ENCODE data around the gene WFIKKN1.
A peak's percentile ranks its signal among the peaks of the same experiment; 100 is the strongest.

The WFIKKN1 gene

GRCh38 chr16:638034-638543 is 7.3 kb downstream of the WFIKKN1 start:
- DNase-seq: no peak

DNA sequence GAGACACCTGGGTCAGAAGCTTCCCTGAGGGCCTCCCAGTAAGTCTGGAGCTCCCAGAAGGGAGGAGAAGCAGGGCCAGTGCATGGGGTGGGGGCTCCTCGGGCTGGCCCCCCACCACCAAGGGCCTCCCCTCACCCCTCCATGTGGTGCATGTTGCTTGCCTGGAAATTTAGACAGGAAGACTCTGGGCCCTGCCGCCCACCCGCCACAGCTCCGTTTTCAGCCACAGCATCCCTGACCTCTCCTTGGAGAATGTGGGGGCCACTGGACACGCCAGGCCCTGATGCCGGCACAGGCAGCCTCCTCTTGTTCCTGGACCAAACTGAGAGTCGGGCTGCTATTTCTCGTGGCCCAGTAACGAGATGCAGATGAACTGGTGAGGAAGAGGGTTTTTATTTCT is 8.1 kb downstream of the WFIKKN1 start:
- no peak for DNase-seq

DNA sequence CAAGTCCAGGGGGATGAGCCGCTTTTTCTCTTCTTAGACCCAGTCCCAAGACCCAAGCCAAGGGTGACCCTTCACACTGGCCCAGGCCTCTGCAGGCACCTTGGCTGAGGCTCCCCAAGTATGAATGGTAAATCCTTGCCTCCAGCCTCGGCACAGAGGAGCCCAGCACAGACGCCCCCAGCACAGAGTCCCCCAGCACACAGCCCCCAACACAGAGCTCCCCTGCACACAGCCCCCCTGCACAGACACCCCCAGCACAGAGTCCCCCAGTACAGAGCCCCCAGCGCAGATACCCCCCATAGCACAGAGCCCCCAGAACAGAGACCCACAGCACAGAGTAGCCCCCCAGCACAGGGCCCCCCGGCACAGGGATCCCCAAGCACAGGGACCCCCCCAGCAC is 9.8 kb downstream of the WFIKKN1 start:
- no peak for DNase-seq

GRCh38 chr16:641326-642188 is 10.8 kb downstream of the WFIKKN1 start, which contains the start of gene MCRIP2:
TSS of gene MCRIP2 (plus strand) at chr16:641828. CDS start at chr16:641992, 164 bp downstream.
- DNase-seq: peak; percentile 81

GRCh38 chr16:642189-643049 is 11.6 kb downstream of the WFIKKN1 start:
- DNase-seq: peak; percentile 49

- DNase-seq: no peak
Measured at GRCh38 chr16:643050-643368, 12.2 kb downstream of the WFIKKN1 start.

DNA sequence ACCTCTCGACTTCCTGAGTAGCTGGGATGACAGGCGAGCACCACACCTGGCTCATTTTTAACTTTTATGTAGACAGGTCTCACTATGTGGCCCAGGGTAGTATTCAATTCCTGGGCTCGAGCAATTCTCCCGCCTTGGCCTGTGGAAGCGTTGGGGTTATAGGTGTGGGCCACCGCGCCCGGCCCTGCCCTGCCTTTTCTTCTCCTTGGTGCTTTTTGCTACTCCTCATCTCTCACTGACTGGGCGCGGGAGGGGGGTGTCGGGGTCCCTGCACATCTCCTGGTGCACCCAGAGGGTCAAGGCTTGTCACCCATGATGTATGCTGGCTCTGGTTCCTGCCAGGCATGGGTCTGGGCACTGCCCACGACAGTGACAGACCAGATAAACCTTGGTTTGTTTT is 13.8 kb downstream of the WFIKKN1 start:
- DNase-seq: no peak

- no peak for DNase-seq
Measured at GRCh38 chr16:645852-646678, 15.3 kb downstream of the WFIKKN1 start.

GRCh38 chr16:646679-647172 is 15.9 kb downstream of the WFIKKN1 start:
- DNase-seq: no peak

DNA sequence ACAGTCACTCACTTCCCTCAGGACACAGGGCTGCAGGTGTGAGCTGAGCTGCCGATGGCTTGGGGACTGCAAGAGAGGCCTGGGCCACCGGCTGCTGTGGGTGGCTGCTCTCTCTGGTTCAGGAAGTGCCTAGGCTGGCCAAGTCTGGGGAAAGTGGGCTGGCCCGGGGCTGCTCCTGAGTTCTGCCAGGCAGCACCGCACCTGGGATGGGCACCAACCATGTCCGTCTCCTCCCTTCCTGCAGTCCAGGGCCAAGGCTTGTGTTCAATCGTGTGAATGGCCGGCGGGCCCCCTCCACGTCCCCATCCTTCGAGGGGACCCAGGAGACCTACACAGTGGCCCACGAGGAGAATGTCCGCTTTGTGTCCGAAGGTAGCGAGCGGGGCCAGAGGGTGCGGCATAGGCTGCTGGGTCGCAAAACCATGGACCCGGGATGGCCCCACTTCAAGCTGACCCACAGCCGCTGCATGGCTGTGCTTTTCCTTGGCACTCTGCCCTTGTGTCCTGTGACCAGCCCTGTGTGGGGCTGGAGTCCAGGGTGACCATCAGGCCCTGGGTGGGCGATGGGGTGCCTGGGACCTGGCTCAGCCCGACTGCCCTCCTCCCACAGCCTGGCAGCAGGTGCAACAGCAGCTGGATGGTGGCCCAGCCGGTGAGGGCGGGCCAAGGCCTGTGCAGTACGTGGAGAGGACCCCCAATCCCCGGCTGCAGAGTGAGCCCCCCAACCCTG is 16.6 kb downstream of the WFIKKN1 start:
- DNase-seq: no peak

- DNase-seq: peak; percentile 72
Measured at GRCh38 chr16:648071-648780, 17.4 kb downstream of the WFIKKN1 start.

DNA sequence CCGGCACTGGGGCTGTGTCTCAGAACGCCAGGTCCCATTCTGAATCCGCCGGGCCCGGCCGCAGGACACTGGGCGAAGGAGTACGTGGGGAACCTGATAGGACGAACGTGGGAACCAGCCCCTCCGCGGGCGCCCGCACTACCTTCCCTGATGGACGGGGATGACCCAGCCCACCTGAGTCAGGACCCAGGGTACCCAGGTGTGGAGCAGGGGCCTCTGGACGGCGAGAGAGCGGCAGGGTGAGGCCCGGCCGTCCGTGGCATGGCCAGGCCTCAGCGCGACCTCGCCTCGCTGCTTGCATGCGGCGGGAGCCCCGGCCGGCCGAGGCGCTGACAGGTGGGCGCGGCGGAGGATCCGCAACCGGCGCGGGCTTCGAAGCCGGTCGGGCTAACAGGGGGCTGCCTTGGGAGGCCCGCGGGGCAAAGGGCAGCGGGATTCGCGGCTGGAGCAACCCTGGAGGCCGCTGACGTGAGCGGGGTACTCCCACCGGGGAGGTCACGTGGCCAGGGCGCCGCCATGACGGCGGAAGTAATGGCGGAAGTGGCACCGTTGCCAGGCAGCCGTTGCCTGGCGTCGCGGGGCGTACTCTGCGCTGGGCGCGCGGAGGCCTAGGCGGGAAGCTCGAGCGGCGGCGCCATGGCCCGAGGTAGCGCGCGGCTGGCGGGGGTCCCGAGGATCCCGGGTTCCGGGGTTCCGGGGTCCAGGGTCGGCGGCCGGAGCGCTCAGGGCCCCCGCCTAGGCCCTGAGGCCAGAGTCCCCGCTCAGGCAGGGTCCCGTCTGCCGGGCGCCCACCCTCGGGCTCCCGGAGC is 18.2 kb downstream of the WFIKKN1 start, which contains the start of gene WDR90:
WDR90 (plus strand) TSS at position 585 of the 809 bp plus-strand sequence; CDS start at position 637, 52 bp downstream.
- peak; percentile 96 for DNase-seq

GRCh38 chr16:649631-650030 is 18.8 kb downstream of the WFIKKN1 start:
- peak; percentile 42 for DNase-seq

GRCh38 chr16:651844-652243 is 21.1 kb downstream of the WFIKKN1 start:
- no peak for DNase-seq

- DNase-seq: no peak
Measured at GRCh38 chr16:652454-653305, 21.9 kb downstream of the WFIKKN1 start.

DNA sequence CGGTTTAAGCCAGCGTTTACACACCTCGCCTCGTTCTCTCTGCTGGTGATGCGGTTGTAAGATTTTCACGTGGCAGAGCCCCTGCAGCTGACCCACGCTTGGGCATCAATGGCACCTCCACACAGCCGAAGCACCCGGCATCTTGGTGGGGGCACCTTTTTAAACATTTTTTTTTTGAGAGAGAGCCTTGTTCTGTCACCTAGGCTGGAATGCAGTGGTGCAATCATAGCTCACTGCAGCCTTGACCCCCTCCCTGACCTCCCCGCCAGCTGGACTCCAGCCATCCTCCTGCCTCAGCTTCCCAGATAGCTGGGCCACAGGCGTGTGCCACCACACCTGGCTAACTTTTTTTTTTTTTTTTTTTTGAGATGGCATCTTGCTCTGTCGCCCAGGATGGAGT is 23.2 kb downstream of the WFIKKN1 start:
- DNase-seq: no peak

- DNase-seq: no peak
Measured at GRCh38 chr16:657487-657886, 26.7 kb downstream of the WFIKKN1 start.

GRCh38 chr16:658679-659571 is 28.1 kb downstream of the WFIKKN1 start:
- no peak for DNase-seq

All from activated CD4-positive, alpha-beta T cell treated with anti-CD3 and anti-CD28 coated beads for 48 hours (primary cell).